ENCODE data around the gene ECE1.

ECE1 gene

GRCh38 chr1:21266119-21266774 is 24.0 kb downstream of the ECE1 start:
- DNase-seq = no peak

- no peak for DNase-seq
These were observed 24.6 kb downstream of the ECE1 start for GRCh38 chr1:21265644-21266043.

GRCh38 chr1:21264898-21265297 is 25.4 kb downstream of the ECE1 start:
- DNase-seq = no peak

GRCh38 chr1:21263653-21264225 is 26.5 kb downstream of the ECE1 start:
- DNase-seq = no peak

GRCh38 chr1:21263052-21263429 is 27.2 kb downstream of the ECE1 start:
- DNase-seq = no peak

GRCh38 chr1:21262293-21263051 is 27.8 kb downstream of the ECE1 start:
- no peak for DNase-seq

- DNase-seq = no peak
These were observed 28.5 kb downstream of the ECE1 start for GRCh38 chr1:21261551-21262292.

GRCh38 chr1:21260405-21261125 is 29.7 kb downstream of the ECE1 start:
- no peak for DNase-seq

GRCh38 chr1:21259316-21260076 is 30.8 kb downstream of the ECE1 start:
- DNase-seq = no peak

- DNase-seq = no peak
These were observed 31.7 kb downstream of the ECE1 start for GRCh38 chr1:21258331-21259134.

GRCh38 chr1:21257431-21258135 is 32.7 kb downstream of the ECE1 start:
- no peak for DNase-seq

GRCh38 chr1:21256776-21257175 is 33.5 kb downstream of the ECE1 start:
- DNase-seq = no peak

- DNase-seq = no peak
These were observed 34.3 kb downstream of the ECE1 start for GRCh38 chr1:21255943-21256320.

- DNase-seq = peak; percentile 92
These were observed 34.9 kb downstream of the ECE1 start for GRCh38 chr1:21255284-21255942.

- peak; percentile 85 for DNase-seq
These were observed 35.8 kb downstream of the ECE1 start for GRCh38 chr1:21254335-21254951.

GRCh38 chr1:21251773-21252471 is 38.3 kb downstream of the ECE1 start:
- DNase-seq = no peak

- no peak for DNase-seq
These were observed 40.2 kb downstream of the ECE1 start for GRCh38 chr1:21249940-21250493.

- no peak for DNase-seq
These were observed 42.2 kb downstream of the ECE1 start for GRCh38 chr1:21247892-21248715.

Measured in NCI-H1694 treated with DMSO at 0.1 percent for 48 hours (cell line).